ENCODE measurements around the gene MIF4GD. TPM values are rescaled to one million over a fixed set of nuclear protein-coding genes. Genes with fewer than 3 reads are reported as not detected.

The MIF4GD gene
- total and polyA plus RNA-seq, 2 donors (not counting 1 experiment from before 2014, with no cell fraction given): 41.5 to 87.4 TPM

DNA sequence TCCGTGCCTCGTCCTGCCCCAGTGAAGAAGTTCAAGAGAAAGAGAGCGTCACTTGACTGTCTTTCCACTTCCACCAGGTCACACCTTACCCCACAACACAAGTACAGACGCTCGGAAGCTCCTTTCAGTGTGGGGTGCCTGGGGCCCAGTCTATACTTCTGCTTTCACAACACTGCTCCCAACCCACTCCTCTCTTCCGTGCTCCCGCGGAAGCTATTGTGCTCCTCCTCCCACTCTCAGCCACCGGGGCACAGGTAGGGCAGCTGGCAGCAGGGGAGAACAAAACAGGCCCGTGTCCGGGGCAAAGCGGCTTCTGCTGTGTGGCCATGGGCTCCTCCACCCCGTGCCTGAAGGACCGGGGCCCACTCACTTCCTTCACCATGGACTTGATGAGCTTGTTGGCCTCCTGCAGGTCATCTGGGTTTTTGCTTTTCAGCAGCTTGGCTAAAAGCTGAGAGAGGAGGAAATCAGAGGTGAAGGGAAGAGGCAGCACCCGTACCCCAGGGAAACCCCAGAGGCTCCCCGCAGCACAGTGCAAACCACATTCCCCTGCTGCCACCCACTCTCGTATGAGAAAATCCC, 28.5 kb downstream of the MIF4GD start:
- no peaks in the 10 kb centered on the region for H3K9me3 ChIP-seq (ENCODE audit: control extremely low read depth in 1 of 3, control insufficient read depth in 2 of 3, insufficient read depth in 1 of 3, low read length in 2 of 3)
- peaks cover 13 to 62% of the 10 kb centered on the region in 2 donors for H3K4me1 ChIP-seq (ENCODE audit: control insufficient read depth in 2 of 2, insufficient read depth in 2 of 2, low read length in 2 of 2)
- peaks cover 15% of the 10 kb centered on the region for H4K20me1 ChIP-seq (ENCODE audit: control insufficient read depth, insufficient read depth, low read length, poor library complexity, severe bottlenecking)
- peak overlapping the region; percentile 94 for H3K27ac Mint-ChIP-seq
- peak overlapping the region; percentile 36 to 80 for H3K27ac ChIP-seq (ENCODE audit: low read length in 2 of 2)
- peaks cover under 1 to 89% of the 10 kb centered on the region in 2 experiments for H3K36me3 ChIP-seq (replicated peaks in 1 of 2; ENCODE audit: control extremely low read depth in 1 of 2, control insufficient read depth in 1 of 2, extremely low read depth in 1 of 2, insufficient read depth in 2 of 2, low read length in 1 of 2)
- ATAC-seq (ENCODE audit: low read depth): peak; percentile 53
- whole genome bisulfite sequencing (ENCODE audit: insufficient coverage): 77% methylated on average over 13 of the region's 17 CpGs
- DNase-seq: peak; percentile 80
- no peaks in the 10 kb centered on the region for H3K27me3 ChIP-seq (replicated peaks in 1 of 4; ENCODE audit: control extremely low read depth in 1 of 4, control insufficient read depth in 3 of 4, insufficient read depth in 4 of 4, low read length in 3 of 4)
- CTCF ChIA-PET: interaction anchor here (0.7 to 3.3 kb wide), 5 partner anchors 9 to 47 kb away, joined by 3 to 23 read pairs (median 6); partner anchors contain the start of genes GGA3, MIF4GD, MRPS7 and SLC25A19
- POLR2A ChIA-PET: interaction anchor here (0.6 to 1.5 kb wide), 6 partner anchors 18 to 445 kb away, joined by 3 to 19 read pairs (median 6); partner anchors contain the start of genes GGA3, GRB2, MIF4GD and MRPS7
- no peaks in the 10 kb centered on the region for H3K27me3 Mint-ChIP-seq
- H3K4me3 ChIP-seq (ENCODE audit: control extremely low read depth in 1 of 5, extremely low read depth in 1 of 5, insufficient read depth in 1 of 5, low read depth in 2 of 5, low read length in 4 of 5): no peak overlapping the region
- H2AFZ ChIP-seq (ENCODE audit: insufficient read depth, low read depth, low read length, poor library complexity, severe bottlenecking): no peak overlapping the region
- no peak overlapping the region for H3K9ac ChIP-seq (ENCODE audit: low read length)
- no peaks in the 10 kb centered on the region for H3K9me3 Mint-ChIP-seq (ENCODE audit: insufficient read depth)
- peaks cover 26% of the 10 kb centered on the region for H3K79me2 ChIP-seq (ENCODE audit: control insufficient read depth, insufficient read depth, low read length)
- H3K4me3 Mint-ChIP-seq: peak overlapping the region; percentile 42
- peaks cover 43% of the 10 kb centered on the region for H3K4me1 Mint-ChIP-seq
- TF ChIP-seq CTCF (IDR thresholded peaks at IDR 0.05) (no peak), EZH2 (IDR thresholded peaks at IDR 0.05; ENCODE audit: borderline replicate concordance, insufficient read depth, low read depth, low read length, poor library complexity, severe bottlenecking) (no peak)
- peak overlapping the region; percentile 36 for H3K4me2 ChIP-seq (replicated peaks; ENCODE audit: low read depth, low read length, poor library complexity, severe bottlenecking)
- intact Hi-C loops (cut with micrococcal nuclease): loop anchor here (2.0 kb wide), 1 partner anchor 28 kb away; the partner anchor contains the start of gene MIF4GD

DNA sequence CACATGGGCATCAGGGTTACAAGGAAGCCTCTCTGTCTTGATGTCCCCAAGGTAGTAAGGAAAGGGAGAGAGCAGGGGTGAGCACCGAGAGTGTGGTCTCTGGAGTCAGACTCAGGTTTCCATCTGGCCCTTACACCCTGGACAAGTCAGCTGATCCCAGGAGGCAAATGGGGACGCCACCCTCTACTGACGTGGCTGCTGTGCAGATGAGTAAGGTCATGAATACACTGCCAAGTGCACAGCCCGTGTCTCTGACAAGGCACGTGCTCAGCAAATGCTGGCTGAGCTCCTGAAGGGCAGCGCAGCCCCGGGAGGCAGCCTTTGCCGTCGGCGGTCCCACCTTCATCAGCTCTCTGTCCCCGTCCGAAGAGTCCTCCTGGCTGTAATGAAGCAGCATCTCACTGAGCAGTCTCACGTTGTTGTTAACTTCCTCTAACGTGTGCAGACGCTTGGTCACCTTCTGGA, 29.0 kb downstream of the MIF4GD start:
- ChIA-PET CTCF (interaction anchor here (0.7 to 3.3 kb wide), 4 partner anchors 19 to 47 kb away, joined by 3 to 23 read pairs (median 11); partner anchors contain the start of genes GGA3, MIF4GD, MRPS7 and SLC25A19), POLR2A (interaction anchor here (0.6 to 1.5 kb wide), 4 partner anchors 19 to 55 kb away, joined by 3 to 19 read pairs (median 4); partner anchors contain the start of genes GGA3, MIF4GD and MRPS7)
- Histone ChIP-seq H3K4me1 (ENCODE audit: control insufficient read depth in 2 of 2, insufficient read depth in 2 of 2, low read length in 2 of 2) (peaks cover 13 to 61% of the 10 kb centered on the region in 2 donors), H3K27ac (ENCODE audit: low read length in 2 of 2) (peak overlapping the region; percentile 36 to 80), H3K79me2 (ENCODE audit: control insufficient read depth, insufficient read depth, low read length) (peaks cover 21% of the 10 kb centered on the region), H3K27me3 (replicated peaks in 1 of 4; ENCODE audit: control extremely low read depth in 1 of 4, control insufficient read depth in 3 of 4, insufficient read depth in 4 of 4, low read length in 3 of 4) (no peaks in the 10 kb centered on the region), H3K4me2 (replicated peaks; ENCODE audit: low read depth, low read length, poor library complexity, severe bottlenecking) (peak overlapping the region; percentile 36), H3K9me3 (ENCODE audit: control extremely low read depth in 1 of 3, control insufficient read depth in 2 of 3, insufficient read depth in 1 of 3, low read length in 2 of 3) (no peaks in the 10 kb centered on the region), H4K20me1 (ENCODE audit: control insufficient read depth, insufficient read depth, low read length, poor library complexity, severe bottlenecking) (peaks cover 9% of the 10 kb centered on the region), H2AFZ (ENCODE audit: insufficient read depth, low read depth, low read length, poor library complexity, severe bottlenecking) (no peak overlapping the region), H3K36me3 (replicated peaks in 1 of 2; ENCODE audit: control extremely low read depth in 1 of 2, control insufficient read depth in 1 of 2, extremely low read depth in 1 of 2, insufficient read depth in 2 of 2, low read length in 1 of 2) (peaks cover 2 to 93% of the 10 kb centered on the region in 2 experiments), H3K4me3 (ENCODE audit: control extremely low read depth in 1 of 5, extremely low read depth in 1 of 5, insufficient read depth in 1 of 5, low read depth in 2 of 5, low read length in 4 of 5) (no peak overlapping the region), H3K9ac (ENCODE audit: low read length) (no peak overlapping the region)
- intact Hi-C loops (cut with micrococcal nuclease): loop anchor here (2.0 kb wide), 1 partner anchor 29 kb away; the partner anchor contains the start of gene MIF4GD
- Mint-ChIP-seq H3K27ac (peak overlapping the region; percentile 94), H3K27me3 (no peaks in the 10 kb centered on the region), H3K9me3 (ENCODE audit: insufficient read depth) (no peaks in the 10 kb centered on the region), H3K4me3 (peak overlapping the region; percentile 42), H3K4me1 (peaks cover 43% of the 10 kb centered on the region)
- no peak for DNase-seq
- TF ChIP-seq EZH2 (IDR thresholded peaks at IDR 0.05; ENCODE audit: borderline replicate concordance, insufficient read depth, low read depth, low read length, poor library complexity, severe bottlenecking): no peak
- 79% methylated on average over 15 of the region's 15 CpGs for WGBS (ENCODE audit: insufficient coverage)
- no peak for ATAC-seq (ENCODE audit: low read depth)

Data from B cell (primary cell).